Testis (tissue), 3 donors: Measurements from ENCODE around the gene IL13RA2. TPM values are rescaled to one million over a fixed set of nuclear protein-coding genes. Genes with fewer than 3 reads are reported as not detected.

ENCODE experiments used
- DNase-seq: peaks from one replicate; pipeline ENCODE4 v3.0.0-alpha.2; 2019
- H3K27ac ChIP-seq, 2 donors: fragments of 200-600 bp; sonication (generic); one replicate each; pipeline ENCODE4 v1.5.1; 2019
- H3K27me3 ChIP-seq: fragments of 200-600 bp; sonication (generic); one replicate; pipeline ENCODE4 v1.5.1; 2019
- H3K36me3 ChIP-seq: fragments of 200-600 bp; sonication (generic); one replicate; pipeline ENCODE4 v1.5.1; 2017; ENCODE audit warnings: low read depth; ENCODE audit errors: missing control alignments
- H3K4me1 ChIP-seq: fragments of 200-600 bp; sonication (generic); one replicate; pipeline ENCODE4 v1.5.1; 2019
- H3K4me3 ChIP-seq, 2 donors: fragments of 200-600 bp; sonication (generic); one replicate each; pipeline ENCODE4 v1.5.1; 2017 to 2019
- H3K9me3 ChIP-seq: fragments of 200-600 bp; sonication (generic); one replicate; pipeline ENCODE4 v1.5.1; 2017
- CTCF ChIP-seq, 3 experiments: fragments of 450-650 bp in 2 of 3; fragments of 200-600 bp in 1 of 3; sonication (generic) in 1 of 3; IDR thresholded peaks; one replicate each; pipeline ENCODE4 v1.5.1; 2016 to 2019; ENCODE audit warnings: antibody characterized with exemption in 3 of 3, mild to moderate bottlenecking in 2 of 3, moderate library complexity in 1 of 3
- POLR2A ChIP-seq: fragments of 450-650 bp; IDR thresholded peaks from one replicate; pipeline ENCODE4 v1.6.1; 2017; ENCODE audit warnings: antibody characterized with exemption, mild to moderate bottlenecking, moderate library complexity
- WGBS, 2 donors: methylation state at CpG; one replicate each; pipeline ENCODE4 v1.1.5; 2018; 5-methylcytosine and 5-hydroxymethylcytosine counted together
- intact Hi-C: fragments of 100-400 bp; cut with DNase I; formaldehyde crosslinking; loops from one replicate; pipeline ENCODE4 v1.15.1; 2023; ENCODE audit warnings: low total_unique reads
- polyA plus RNA-seq: library from polyadenylated mRNA; stranded (reverse); fragments of 350-450 nt; fragmentation: Illumina TruSeq; extraction: RNeasy Lipid Tissue Mini Kit (QIAGEN cat#74804); gene quantifications from one replicate; pipeline ENCODE4 v1.2.3, GENCODE V29; 2014; ENCODE audit warnings: low read depth, low replicate concordance; ENCODE audit not compliant: insufficient read depth
- total RNA-seq, 2 donors: library from RNA; depleted of rRNA; stranded (reverse); fragments of >200 nt; gene quantifications; one replicate each; pipeline ENCODE4 v1.2.3, GENCODE V29; 2016

The IL13RA2 gene
- total and polyA plus RNA-seq, 3 donors from 2014 or later, result 9.7 to 36.5 (median 15.5) TPM

GRCh38 chrX:115036029-115036428, 18.6 kb upstream of the IL13RA2 start:
- H3K4me1 ChIP-seq, result no peaks in the 10 kb centered on the region
- intact Hi-C loops, result no loop called here
- no peak for TF ChIP-seq CTCF (IDR thresholded peaks at IDR 0.05)
- TF ChIP-seq POLR2A, result no peak
- WGBS, 2 donors, result 69 to 70% methylated on average over 1 of the region's 1 CpG
- H3K27me3 ChIP-seq, result no peaks in the 10 kb centered on the region
- no peaks in the 10 kb centered on the region for H3K36me3 ChIP-seq
- H3K27ac ChIP-seq, result no peak overlapping the region
- no peak for DNase-seq
- H3K4me3 ChIP-seq, result no peak overlapping the region
- no peaks in the 10 kb centered on the region for H3K9me3 ChIP-seq

GRCh38 chrX:115031989-115032388, 14.6 kb upstream of the IL13RA2 start:
- H3K27ac ChIP-seq, result no peak overlapping the region
- H3K4me3 ChIP-seq, result no peak overlapping the region
- H3K36me3 ChIP-seq, result no peaks in the 10 kb centered on the region
- no peak for TF ChIP-seq CTCF (IDR thresholded peaks at IDR 0.05)
- TF ChIP-seq POLR2A, result no peak
- DNase-seq, result no peak
- H3K27me3 ChIP-seq, result no peaks in the 10 kb centered on the region
- no peaks in the 10 kb centered on the region for H3K4me1 ChIP-seq
- intact Hi-C loops, result no loop called here
- no peaks in the 10 kb centered on the region for H3K9me3 ChIP-seq
- 89 to 100% methylated on average over 2 of the region's 2 CpGs for WGBS, 2 donors

GRCh38 chrX:115030625-115031024, 13.2 kb upstream of the IL13RA2 start:
- TF ChIP-seq CTCF (IDR thresholded peaks at IDR 0.05), result no peak
- no peak for TF ChIP-seq POLR2A
- DNase-seq, result no peak
- Histone ChIP-seq H3K9me3 (no peaks in the 10 kb centered on the region), H3K27me3 (no peaks in the 10 kb centered on the region), H3K27ac (no peak overlapping the region), H3K36me3 (no peaks in the 10 kb centered on the region), H3K4me1 (no peaks in the 10 kb centered on the region), H3K4me3 (no peak overlapping the region)
- intact Hi-C loops, result no loop called here
- 54 to 65% methylated on average over 2 of the region's 2 CpGs for WGBS, 2 donors

GRCh38 chrX:115029869-115030570, 12.6 kb upstream of the IL13RA2 start:
- 16 to 45% methylated on average over 5 of the region's 5 CpGs for WGBS, 2 donors
- Histone ChIP-seq H3K4me1 (no peaks in the 10 kb centered on the region), H3K27me3 (no peaks in the 10 kb centered on the region), H3K9me3 (no peaks in the 10 kb centered on the region), H3K36me3 (no peaks in the 10 kb centered on the region), H3K27ac (no peak overlapping the region), H3K4me3 (no peak overlapping the region)
- DNase-seq, result no peak
- TF ChIP-seq POLR2A (no peak), CTCF (IDR thresholded peaks at IDR 0.05) (no peak)
- intact Hi-C loops, result no loop called here

- no peaks in the 10 kb centered on the region for H3K27me3 ChIP-seq
- no peak overlapping the region for H3K4me3 ChIP-seq
- no peaks in the 10 kb centered on the region for H3K4me1 ChIP-seq
- no peaks in the 10 kb centered on the region for H3K9me3 ChIP-seq
- no peak for DNase-seq
- TF ChIP-seq CTCF (IDR thresholded peaks at IDR 0.05) (no peak), POLR2A (no peak)
- H3K27ac ChIP-seq, result no peak overlapping the region
- no peaks in the 10 kb centered on the region for H3K36me3 ChIP-seq
- intact Hi-C loops, result no loop called here
Measured at GRCh38 chrX:115029440-115029839, 12.0 kb upstream of the IL13RA2 start.
